AG04449 (cell line): Measurements from ENCODE around the gene MAN1C1.

Source experiments
- CTCF ChIA-PET: fragments of 350-600 bp; formaldehyde crosslinking; extraction: SDS; loops from one replicate; lab custom pipeline; 2021; ENCODE audit warnings: antibody characterized with exemption; lab: Yijun Ruan, JAX
- POLR2A ChIA-PET: fragments of 400-600, 350-600 bp; formaldehyde crosslinking; extraction: SDS; loops from one replicate; lab custom pipeline; 2020; ENCODE audit warnings: antibody characterized with exemption, inconsistent platforms; lab: Yijun Ruan, JAX
- DNase-seq: peaks from one replicate; pipeline ENCODE4 v3.0.0-alpha.2; 2010; ENCODE audit warnings: low read depth, low spot score
- H3K4me3 ChIP-seq: 2 replicates; pipeline ENCODE4 v1.5.1; 2011; ENCODE audit warnings: low read depth, mild to moderate bottlenecking, control low read depth, low read length
- TF ChIP-seq, protein P1 (sequence below): IDR thresholded peaks from one replicate; pipeline ENCODE4 v1.5.1; 2011; ENCODE audit warnings: mild to moderate bottlenecking, moderate library complexity, low read length, control low read depth, inconsistent platforms; ENCODE audit not compliant: insufficient read depth; ENCODE audit errors: missing control alignments

MAN1C1 gene

DNA sequence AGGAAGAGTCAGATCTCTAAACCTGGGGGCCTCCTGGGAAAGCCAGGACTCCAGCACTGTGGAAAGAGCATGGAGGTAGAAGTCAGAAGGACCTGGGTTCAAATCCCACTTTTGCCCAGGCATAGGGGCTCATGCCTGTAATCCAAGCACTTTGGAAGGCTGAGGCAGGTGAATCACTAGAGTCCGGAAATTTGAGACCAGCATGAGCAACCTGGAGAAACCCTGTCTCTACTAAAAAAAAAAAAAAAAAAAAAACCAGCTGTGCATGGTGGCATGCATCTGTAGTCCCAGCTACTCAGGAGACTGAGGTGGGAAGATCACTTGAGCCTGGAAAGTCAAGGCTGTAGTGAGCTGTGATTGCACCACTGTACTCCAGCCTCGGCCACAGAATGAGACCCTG, 41.4 kb upstream of the MAN1C1 start:
- ChIA-PET POLR2A (no interaction called here), CTCF (interaction anchor here (0.8 to 1.0 kb wide), 3 partner anchors 9 to 23 kb away, joined by 3 read pairs; no protein-coding TSS in a partner anchor)
- TF ChIP-seq, protein P1, sequence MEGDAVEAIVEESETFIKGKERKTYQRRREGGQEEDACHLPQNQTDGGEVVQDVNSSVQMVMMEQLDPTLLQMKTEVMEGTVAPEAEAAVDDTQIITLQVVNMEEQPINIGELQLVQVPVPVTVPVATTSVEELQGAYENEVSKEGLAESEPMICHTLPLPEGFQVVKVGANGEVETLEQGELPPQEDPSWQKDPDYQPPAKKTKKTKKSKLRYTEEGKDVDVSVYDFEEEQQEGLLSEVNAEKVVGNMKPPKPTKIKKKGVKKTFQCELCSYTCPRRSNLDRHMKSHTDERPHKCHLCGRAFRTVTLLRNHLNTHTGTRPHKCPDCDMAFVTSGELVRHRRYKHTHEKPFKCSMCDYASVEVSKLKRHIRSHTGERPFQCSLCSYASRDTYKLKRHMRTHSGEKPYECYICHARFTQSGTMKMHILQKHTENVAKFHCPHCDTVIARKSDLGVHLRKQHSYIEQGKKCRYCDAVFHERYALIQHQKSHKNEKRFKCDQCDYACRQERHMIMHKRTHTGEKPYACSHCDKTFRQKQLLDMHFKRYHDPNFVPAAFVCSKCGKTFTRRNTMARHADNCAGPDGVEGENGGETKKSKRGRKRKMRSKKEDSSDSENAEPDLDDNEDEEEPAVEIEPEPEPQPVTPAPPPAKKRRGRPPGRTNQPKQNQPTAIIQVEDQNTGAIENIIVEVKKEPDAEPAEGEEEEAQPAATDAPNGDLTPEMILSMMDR, result no peak
- no peak overlapping the region for H3K4me3 ChIP-seq
- no peak for DNase-seq

DNA sequence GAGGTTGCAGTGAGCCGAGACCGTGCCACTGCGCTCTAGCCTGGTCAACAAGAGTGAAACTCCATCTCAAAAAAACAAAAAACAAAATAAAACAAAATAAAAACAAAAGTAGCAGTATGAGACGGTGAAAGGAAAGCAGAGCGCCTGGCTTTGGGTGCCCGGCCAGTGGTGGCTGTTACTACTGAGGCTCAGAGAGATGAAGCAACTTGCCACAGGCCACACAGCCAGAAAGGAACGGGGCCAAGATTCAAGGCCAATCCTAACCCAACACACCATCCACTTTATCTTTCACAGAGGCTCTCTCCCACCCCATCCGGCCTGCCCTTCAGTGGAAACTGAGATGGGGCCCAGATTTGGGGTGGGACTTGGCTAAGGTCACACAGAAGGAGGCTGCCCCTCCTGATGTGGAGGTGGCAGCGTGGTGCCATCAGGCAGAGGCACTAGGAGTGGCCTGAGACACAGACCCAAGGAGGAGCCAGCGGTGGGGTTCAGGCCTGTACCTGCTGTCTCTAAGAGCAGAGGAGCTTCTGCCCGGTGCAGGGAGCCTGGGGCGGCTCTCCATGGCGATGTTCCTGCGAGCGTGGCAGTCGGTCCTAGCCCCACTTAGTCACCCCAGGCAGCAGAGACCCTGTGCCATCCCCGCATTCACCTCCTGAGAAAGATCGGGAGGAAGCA, 40.0 kb upstream of the MAN1C1 start:
- CTCF ChIA-PET, result interaction anchor here (1.1 kb wide), 1 partner anchor 10 kb away, joined by 5 read pairs; no protein-coding TSS in a partner anchor

DNA sequence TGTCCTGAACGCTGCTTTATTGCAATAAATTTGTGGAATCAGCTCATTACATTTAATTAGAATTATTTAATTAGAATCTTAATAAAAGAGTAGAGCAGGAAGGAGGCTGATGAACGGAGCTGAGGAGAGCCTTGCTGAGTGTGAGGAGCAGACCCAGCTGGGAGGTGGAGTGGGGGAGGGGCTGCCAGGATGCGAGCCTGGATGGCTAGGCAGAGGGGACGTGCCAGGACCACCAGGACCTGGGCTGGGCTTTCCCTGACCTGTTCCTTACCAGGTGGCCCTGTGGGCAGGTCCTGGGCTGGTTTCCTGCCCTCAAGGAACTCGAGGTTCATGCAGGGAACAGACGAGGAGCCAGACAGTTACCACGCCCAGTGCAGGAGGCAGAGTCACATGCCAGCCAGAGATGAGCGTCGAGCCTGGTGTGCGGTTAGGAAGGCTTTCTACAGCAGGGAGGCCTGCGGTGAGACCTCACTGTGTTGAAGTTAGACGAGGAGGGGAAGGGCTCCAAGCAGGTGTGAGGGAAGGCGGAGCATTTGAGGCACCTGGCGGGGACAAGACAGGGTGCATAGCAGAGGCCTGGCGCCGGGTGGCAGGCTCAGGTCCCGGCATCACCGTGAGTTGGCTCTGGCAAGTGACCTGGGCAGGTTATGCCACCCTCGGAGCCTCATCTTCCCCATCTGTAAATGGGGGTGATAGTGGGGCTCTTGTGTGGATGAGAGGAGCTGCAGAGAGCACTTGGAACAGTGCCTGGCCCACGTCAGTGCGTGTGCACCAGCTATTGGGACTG, 39.3 kb upstream of the MAN1C1 start:
- POLR2A ChIA-PET, result no interaction called here
- TF ChIP-seq, protein P1, result no peak
- no peak overlapping the region for H3K4me3 ChIP-seq
- CTCF ChIA-PET, result interaction anchor here (1.0 to 1.1 kb wide), 2 partner anchors 10 to 12 kb away, joined by 3 to 5 read pairs; no protein-coding TSS in a partner anchor
- no peak for DNase-seq

More for the DNA sequence above, 40.0 kb upstream of the MAN1C1 start:
- DNase-seq, result no peak
- no peak overlapping the region for H3K4me3 ChIP-seq
- TF ChIP-seq, protein P1, result no peak
- POLR2A ChIA-PET, result no interaction called here

DNA sequence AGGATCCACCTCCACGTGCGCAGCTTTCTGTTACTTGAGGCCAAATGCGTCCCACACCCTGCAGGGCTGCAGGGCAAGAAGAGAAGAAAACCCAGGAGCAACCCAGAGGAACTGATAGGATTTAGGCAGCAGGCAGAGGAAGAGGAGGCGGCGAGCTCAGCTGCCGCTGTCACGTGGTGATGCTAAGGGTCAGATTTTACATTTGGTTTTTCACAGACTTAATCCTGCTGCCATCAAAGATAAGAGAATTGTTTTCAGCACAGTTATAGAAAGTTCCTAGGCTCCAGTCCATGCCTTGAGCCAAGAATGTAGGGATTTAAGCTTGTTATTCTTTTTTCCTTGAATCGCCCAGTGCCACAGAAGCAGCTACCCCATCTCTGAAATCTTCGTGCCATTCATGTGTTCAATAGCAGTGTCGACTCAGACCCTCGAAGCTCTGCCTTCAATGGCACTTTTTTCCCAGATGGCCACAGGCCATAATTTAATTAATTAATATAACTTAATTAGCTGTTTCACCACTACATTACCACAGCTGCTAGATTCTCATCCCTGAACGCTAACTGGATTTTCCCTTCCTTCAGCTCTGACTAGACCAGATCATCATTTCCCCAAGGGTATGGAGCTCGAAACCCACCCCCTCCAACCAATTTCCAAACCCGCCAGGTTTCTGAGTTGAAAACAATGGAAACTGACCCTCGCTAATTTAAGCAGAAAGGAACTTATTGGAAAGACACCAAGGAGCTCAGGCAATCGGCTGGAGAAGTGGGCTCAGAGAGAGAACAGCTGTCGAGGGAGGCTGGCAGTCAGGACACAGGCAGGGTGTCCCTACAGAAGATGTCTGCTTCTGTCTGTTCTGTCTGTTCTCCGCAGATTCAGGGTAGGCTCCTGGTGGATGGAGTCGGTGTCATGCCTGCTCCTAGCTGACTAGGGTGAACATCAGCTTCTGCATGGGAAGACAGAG, 37.0 kb upstream of the MAN1C1 start:
- ChIA-PET POLR2A (no interaction called here), CTCF (interaction anchor here (0.9 to 5.9 kb wide), 3 partner anchors 9 to 233 kb away, joined by 3 to 59 read pairs (median 7); no protein-coding TSS in a partner anchor)
- no peak overlapping the region for H3K4me3 ChIP-seq
- TF ChIP-seq, protein P1, result no peak
- no peak for DNase-seq

DNA sequence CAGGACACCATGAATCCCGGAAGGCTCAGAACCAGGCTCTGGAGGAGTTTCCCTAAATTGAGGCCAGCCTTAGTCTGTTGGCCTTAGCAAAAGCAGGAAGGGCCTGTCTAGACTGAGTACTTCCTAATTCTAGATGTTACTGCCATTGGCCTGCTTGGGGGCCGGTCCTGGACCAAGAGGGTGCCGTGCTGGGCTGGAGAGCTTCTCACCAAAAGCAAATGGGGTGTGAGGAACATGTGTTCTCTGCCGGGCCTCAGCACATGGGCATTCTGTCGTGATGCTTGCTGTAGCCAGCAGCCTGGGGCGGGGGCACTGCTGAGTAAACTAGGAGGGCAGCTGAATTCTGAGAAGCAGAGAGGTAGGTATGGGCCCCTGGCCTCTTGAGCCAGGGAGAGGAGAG, 35.7 kb upstream of the MAN1C1 start:
- POLR2A ChIA-PET, result no interaction called here
- TF ChIP-seq, protein P1, result no peak
- CTCF ChIA-PET, result interaction anchor here (1.1 to 5.9 kb wide), 2 partner anchors 9 to 10 kb away, joined by 3 to 59 read pairs; no protein-coding TSS in a partner anchor
- H3K4me3 ChIP-seq, result no peak overlapping the region
- DNase-seq, result no peak
